Measurements from ENCODE around the gene THADA.
"Not testable (repeated sequence)": the region's sequence is repeated elsewhere in the genome, so short reads cannot be mapped to it uniquely, and the experiment has no call there.

- TF ChIP-seq, protein P1, sequence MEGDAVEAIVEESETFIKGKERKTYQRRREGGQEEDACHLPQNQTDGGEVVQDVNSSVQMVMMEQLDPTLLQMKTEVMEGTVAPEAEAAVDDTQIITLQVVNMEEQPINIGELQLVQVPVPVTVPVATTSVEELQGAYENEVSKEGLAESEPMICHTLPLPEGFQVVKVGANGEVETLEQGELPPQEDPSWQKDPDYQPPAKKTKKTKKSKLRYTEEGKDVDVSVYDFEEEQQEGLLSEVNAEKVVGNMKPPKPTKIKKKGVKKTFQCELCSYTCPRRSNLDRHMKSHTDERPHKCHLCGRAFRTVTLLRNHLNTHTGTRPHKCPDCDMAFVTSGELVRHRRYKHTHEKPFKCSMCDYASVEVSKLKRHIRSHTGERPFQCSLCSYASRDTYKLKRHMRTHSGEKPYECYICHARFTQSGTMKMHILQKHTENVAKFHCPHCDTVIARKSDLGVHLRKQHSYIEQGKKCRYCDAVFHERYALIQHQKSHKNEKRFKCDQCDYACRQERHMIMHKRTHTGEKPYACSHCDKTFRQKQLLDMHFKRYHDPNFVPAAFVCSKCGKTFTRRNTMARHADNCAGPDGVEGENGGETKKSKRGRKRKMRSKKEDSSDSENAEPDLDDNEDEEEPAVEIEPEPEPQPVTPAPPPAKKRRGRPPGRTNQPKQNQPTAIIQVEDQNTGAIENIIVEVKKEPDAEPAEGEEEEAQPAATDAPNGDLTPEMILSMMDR (IDR thresholded peaks at IDR 0.05; ENCODE audit: low read depth, low read length): not testable (repeated sequence)
- not testable (repeated sequence) for TF ChIP-seq EZH2phosphoT487 (IDR thresholded peaks at IDR 0.05; ENCODE audit: low read depth)
Observed at GRCh38 chr2:43189861-43190260, 406.0 kb downstream of the THADA start.
